Neural cell (in vitro differentiated cells): Measurements from ENCODE around the gene PTPRN2. TPM values are rescaled to one million over a fixed set of nuclear protein-coding genes. Genes with fewer than 3 reads are reported as not detected.

Experiments
- H2AFZ ChIP-seq: fragments of 200-600, 300-800 bp; sonication (generic), shearing (Covaris generic); 2 replicates; pipeline ENCODE4 v1.6.0; 2014; ENCODE audit warnings: low read depth, mild to moderate bottlenecking, antibody characterized with exemption, low read length, moderate library complexity
- H3F3A ChIP-seq: fragments of 200-600 bp; shearing (Covaris generic); 2 replicates; pipeline ENCODE4 v1.6.1; 2016; ENCODE audit warnings: mild to moderate bottlenecking, moderate library complexity, mixed read lengths, antibody characterized with exemption, low read length; ENCODE audit not compliant: insufficient read depth, poor library complexity, severe bottlenecking
- H3K27ac ChIP-seq: fragments of 200-600, 300-800 bp; sonication (generic), shearing (Covaris generic); 2 replicates; pipeline ENCODE4 v1.5.1; 2014; ENCODE audit warnings: mild to moderate bottlenecking, low read length, moderate library complexity
- H3K27me3 ChIP-seq: fragments of 300-800, 200-600 bp; sonication (generic), shearing (Covaris generic); 2 replicates; pipeline ENCODE4 v1.6.0; 2014; ENCODE audit warnings: mild to moderate bottlenecking, low read depth, low read length, moderate library complexity; ENCODE audit not compliant: insufficient read depth
- H3K36me3 ChIP-seq: fragments of 300-800, 200-600 bp; sonication (generic), shearing (Covaris generic); 2 replicates; pipeline ENCODE4 v1.5.1; 2014; ENCODE audit warnings: mild to moderate bottlenecking, antibody characterized with exemption, low read length, moderate library complexity; ENCODE audit not compliant: insufficient read depth
- H3K4me2 ChIP-seq: fragments of 300-800, 200-600 bp; sonication (generic), shearing (Covaris generic); 2 replicates; pipeline ENCODE4 v1.6.0; 2014; ENCODE audit warnings: mild to moderate bottlenecking, low read length
- H3K4me3 ChIP-seq: fragments of 300-800, 200-600 bp; sonication (generic), shearing (Covaris generic); 2 replicates; pipeline ENCODE4 v1.5.1; 2014; ENCODE audit warnings: mild to moderate bottlenecking, low read length, moderate library complexity
- H3K79me2 ChIP-seq: fragments of 200-600 bp; shearing (Covaris generic); replicated peaks from 2 replicates; pipeline ENCODE4 v1.6.0; 2014; ENCODE audit warnings: mild to moderate bottlenecking, low read length, moderate library complexity; ENCODE audit not compliant: insufficient read depth
- H3K9ac ChIP-seq: fragments of 300-800, 200-600 bp; sonication (generic), shearing (Covaris generic); 2 replicates; pipeline ENCODE4 v1.6.1; 2016; ENCODE audit warnings: mild to moderate bottlenecking, low read length, mixed read lengths
- H3K9me2 ChIP-seq: fragments of 200-600 bp; shearing (Covaris generic); 2 replicates; pipeline ENCODE4 v1.6.1; 2016; ENCODE audit warnings: mild to moderate bottlenecking, low read length, mixed read lengths; ENCODE audit not compliant: insufficient read depth
- H3K9me3 ChIP-seq: fragments of 200-600, 300-800 bp; sonication (generic), shearing (Covaris generic); 2 replicates; pipeline ENCODE4 v1.6.1; 2016; ENCODE audit warnings: mild to moderate bottlenecking, mixed run types, low read length, moderate library complexity, mixed read lengths
- H4K20me1 ChIP-seq: fragments of 200-600 bp; shearing (Covaris generic); 2 replicates; pipeline ENCODE4 v1.6.1; 2016; ENCODE audit warnings: mild to moderate bottlenecking, mixed run types; ENCODE audit not compliant: insufficient read depth
- EP300 ChIP-seq: fragments of 450-650 bp; conservative IDR thresholded peaks from 2 replicates; pipeline ENCODE4 v1.6.1; 2014; ENCODE audit warnings: antibody characterized with exemption, mild to moderate bottlenecking, moderate library complexity; ENCODE audit not compliant: poor library complexity, severe bottlenecking
- EZH2 ChIP-seq: fragments of 200-600, 300-800 bp; shearing (Covaris generic), sonication (generic); IDR thresholded peaks from 2 replicates; pipeline ENCODE4 v1.6.1; 2014; ENCODE audit warnings: antibody characterized with exemption, low read length, borderline replicate concordance, mild to moderate bottlenecking; ENCODE audit not compliant: insufficient read depth, poor library complexity, severe bottlenecking
- MXI1 ChIP-seq: fragments of 450-650 bp; conservative IDR thresholded peaks from 2 replicates; pipeline ENCODE4 v1.6.1; 2014; ENCODE audit warnings: antibody characterized with exemption, mild to moderate bottlenecking; ENCODE audit not compliant: poor library complexity, severe bottlenecking
- POLR2AphosphoS5 ChIP-seq: IDR thresholded peaks from 2 replicates; pipeline ENCODE4 v1.6.1; 2012
- RAD21 ChIP-seq: fragments of 450-650 bp; conservative IDR thresholded peaks from 2 replicates; pipeline ENCODE4 v1.6.1; 2014; ENCODE audit warnings: antibody characterized with exemption, mild to moderate bottlenecking, moderate library complexity
- SMC3 ChIP-seq: fragments of 450-650 bp; conservative IDR thresholded peaks from 2 replicates; pipeline ENCODE4 v1.6.1; 2014; ENCODE audit warnings: antibody characterized with exemption, mild to moderate bottlenecking, moderate library complexity; ENCODE audit not compliant: poor library complexity
- TAF1 ChIP-seq: IDR thresholded peaks from 2 replicates; pipeline ENCODE4 v1.6.1; 2012; ENCODE audit warnings: low read depth
- polyA plus RNA-seq: library from polyadenylated mRNA; depleted of rRNA; stranded (reverse); fragments of >200 nt; gene quantifications from 2 replicates; pipeline ENCODE4 v1.2.3, GENCODE V29; 2014
- TF ChIP-seq, protein P1 (sequence below): IDR thresholded peaks from 2 replicates; pipeline ENCODE4 v1.6.1; 2012; ENCODE audit warnings: borderline replicate concordance
- TF ChIP-seq, protein P2 (sequence below): fragments of 450-650 bp; IDR thresholded peaks from 2 replicates; pipeline ENCODE4 v1.5.1; 2014; ENCODE audit warnings: antibody characterized with exemption, mild to moderate bottlenecking, moderate library complexity; ENCODE audit not compliant: poor library complexity, severe bottlenecking

The PTPRN2 gene
- polyA plus RNA-seq, 1 donor from 2014 or later = 31.0 TPM

DNA sequence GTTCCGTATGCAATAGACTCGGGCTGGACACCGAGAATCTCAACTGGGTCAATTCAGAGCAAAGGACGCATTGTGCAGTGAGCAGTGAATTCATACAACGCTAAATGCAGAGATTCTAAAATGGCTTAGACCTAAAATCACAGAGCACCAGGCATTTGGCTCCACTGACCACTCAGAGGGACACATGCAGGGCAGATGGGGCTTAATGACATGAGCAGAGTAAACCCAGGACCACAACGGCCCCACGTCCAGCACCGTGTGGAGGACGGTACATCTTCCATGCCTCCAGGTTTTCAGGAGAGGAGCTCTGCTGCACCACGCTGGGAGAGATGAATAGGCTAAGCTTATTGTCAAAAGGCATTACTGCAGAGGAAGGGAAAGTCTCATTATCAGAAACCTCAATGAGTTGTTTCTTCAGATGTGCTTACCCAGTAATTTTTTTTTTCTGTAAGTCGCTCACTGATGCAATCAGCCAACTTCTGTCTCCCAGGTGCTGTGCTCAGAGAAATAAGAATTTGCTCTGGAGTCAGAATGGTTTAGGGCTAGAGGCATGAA is 555.0 kb downstream of the PTPRN2 start:
- Histone ChIP-seq H3K27ac (peak overlapping the region; percentile 51), H3K27me3 (no peaks in the 10 kb centered on the region), H2AFZ (no peak overlapping the region), H3K4me3 (no peak overlapping the region), H3K9ac (peak overlapping the region; percentile 36), H3K9me2 (no peaks in the 10 kb centered on the region), H3K36me3 (no peaks in the 10 kb centered on the region), H3K4me2 (no peak overlapping the region), H3K9me3 (no peaks in the 10 kb centered on the region), H4K20me1 (no peaks in the 10 kb centered on the region), H3F3A (peaks cover 4% of the 10 kb centered on the region), H3K79me2 (no peaks in the 10 kb centered on the region)
- TF ChIP-seq EZH2 = no peak
- TF ChIP-seq TAF1 = no peak
- TF ChIP-seq, protein P1, sequence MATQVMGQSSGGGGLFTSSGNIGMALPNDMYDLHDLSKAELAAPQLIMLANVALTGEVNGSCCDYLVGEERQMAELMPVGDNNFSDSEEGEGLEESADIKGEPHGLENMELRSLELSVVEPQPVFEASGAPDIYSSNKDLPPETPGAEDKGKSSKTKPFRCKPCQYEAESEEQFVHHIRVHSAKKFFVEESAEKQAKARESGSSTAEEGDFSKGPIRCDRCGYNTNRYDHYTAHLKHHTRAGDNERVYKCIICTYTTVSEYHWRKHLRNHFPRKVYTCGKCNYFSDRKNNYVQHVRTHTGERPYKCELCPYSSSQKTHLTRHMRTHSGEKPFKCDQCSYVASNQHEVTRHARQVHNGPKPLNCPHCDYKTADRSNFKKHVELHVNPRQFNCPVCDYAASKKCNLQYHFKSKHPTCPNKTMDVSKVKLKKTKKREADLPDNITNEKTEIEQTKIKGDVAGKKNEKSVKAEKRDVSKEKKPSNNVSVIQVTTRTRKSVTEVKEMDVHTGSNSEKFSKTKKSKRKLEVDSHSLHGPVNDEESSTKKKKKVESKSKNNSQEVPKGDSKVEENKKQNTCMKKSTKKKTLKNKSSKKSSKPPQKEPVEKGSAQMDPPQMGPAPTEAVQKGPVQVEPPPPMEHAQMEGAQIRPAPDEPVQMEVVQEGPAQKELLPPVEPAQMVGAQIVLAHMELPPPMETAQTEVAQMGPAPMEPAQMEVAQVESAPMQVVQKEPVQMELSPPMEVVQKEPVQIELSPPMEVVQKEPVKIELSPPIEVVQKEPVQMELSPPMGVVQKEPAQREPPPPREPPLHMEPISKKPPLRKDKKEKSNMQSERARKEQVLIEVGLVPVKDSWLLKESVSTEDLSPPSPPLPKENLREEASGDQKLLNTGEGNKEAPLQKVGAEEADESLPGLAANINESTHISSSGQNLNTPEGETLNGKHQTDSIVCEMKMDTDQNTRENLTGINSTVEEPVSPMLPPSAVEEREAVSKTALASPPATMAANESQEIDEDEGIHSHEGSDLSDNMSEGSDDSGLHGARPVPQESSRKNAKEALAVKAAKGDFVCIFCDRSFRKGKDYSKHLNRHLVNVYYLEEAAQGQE = no peak
- no peak for TF ChIP-seq RAD21
- TF ChIP-seq EP300 = no peak
- TF ChIP-seq, protein P2, sequence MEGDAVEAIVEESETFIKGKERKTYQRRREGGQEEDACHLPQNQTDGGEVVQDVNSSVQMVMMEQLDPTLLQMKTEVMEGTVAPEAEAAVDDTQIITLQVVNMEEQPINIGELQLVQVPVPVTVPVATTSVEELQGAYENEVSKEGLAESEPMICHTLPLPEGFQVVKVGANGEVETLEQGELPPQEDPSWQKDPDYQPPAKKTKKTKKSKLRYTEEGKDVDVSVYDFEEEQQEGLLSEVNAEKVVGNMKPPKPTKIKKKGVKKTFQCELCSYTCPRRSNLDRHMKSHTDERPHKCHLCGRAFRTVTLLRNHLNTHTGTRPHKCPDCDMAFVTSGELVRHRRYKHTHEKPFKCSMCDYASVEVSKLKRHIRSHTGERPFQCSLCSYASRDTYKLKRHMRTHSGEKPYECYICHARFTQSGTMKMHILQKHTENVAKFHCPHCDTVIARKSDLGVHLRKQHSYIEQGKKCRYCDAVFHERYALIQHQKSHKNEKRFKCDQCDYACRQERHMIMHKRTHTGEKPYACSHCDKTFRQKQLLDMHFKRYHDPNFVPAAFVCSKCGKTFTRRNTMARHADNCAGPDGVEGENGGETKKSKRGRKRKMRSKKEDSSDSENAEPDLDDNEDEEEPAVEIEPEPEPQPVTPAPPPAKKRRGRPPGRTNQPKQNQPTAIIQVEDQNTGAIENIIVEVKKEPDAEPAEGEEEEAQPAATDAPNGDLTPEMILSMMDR = no peak
- TF ChIP-seq SMC3 = no peak
- no peak for TF ChIP-seq MXI1
- TF ChIP-seq POLR2AphosphoS5 = no peak

DNA sequence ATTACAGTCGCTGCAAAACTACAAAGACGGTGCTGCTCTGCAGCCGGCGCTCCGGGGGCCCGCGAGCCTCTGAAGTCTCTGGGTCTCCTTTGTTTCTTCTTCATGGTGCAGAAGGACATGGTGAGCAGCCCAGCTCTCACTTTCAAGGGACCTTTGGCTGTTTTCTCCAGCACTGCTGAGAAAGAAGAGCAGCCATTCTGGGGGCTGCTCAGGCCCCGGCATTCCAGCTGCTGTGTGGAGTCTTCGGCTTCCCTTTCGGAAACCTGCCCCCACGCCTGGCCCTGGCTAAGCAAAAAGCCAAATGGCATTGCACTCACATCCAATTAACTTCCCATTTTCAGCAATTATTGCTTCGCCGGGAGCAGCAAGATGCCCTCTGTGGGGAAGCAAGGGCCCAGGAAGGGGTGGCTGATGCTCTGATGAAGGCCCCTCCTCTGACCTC is 555.7 kb downstream of the PTPRN2 start:
- Histone ChIP-seq H4K20me1 (no peaks in the 10 kb centered on the region), H3K36me3 (no peaks in the 10 kb centered on the region), H3K79me2 (no peaks in the 10 kb centered on the region), H3K9ac (peak overlapping the region; percentile 36), H3K4me3 (no peak overlapping the region), H3K4me2 (no peak overlapping the region), H3K27ac (peak overlapping the region; percentile 51), H3K9me3 (no peaks in the 10 kb centered on the region), H2AFZ (no peak overlapping the region), H3K9me2 (no peaks in the 10 kb centered on the region), H3K27me3 (no peaks in the 10 kb centered on the region), H3F3A (peaks cover 4% of the 10 kb centered on the region)
- TF ChIP-seq TAF1 (no peak), EZH2 (no peak), RAD21 (no peak), POLR2AphosphoS5 (no peak), MXI1 (no peak), EP300 (no peak), SMC3 (no peak)
- TF ChIP-seq, protein P1 = no peak
- TF ChIP-seq, protein P2 = no peak
